ENCODE measurements around the gene ARHGAP5. TPM values are rescaled to one million over a fixed set of nuclear protein-coding genes. Genes with fewer than 3 reads are reported as not detected.

The ARHGAP5 gene
- total RNA-seq, 1 donor from 2014 or later: 167 TPM

- Mint-ChIP-seq H3K27ac (no peak overlapping the region), H3K36me3 (peaks cover 59% of the 10 kb centered on the region), H3K4me1 (no peaks in the 10 kb centered on the region), H3K9me3 (peaks cover 26% of the 10 kb centered on the region), H3K4me3 (no peak overlapping the region), H3K27me3 (ENCODE audit: low read depth) (no peaks in the 10 kb centered on the region)
- no peak for TF ChIP-seq CTCF (IDR thresholded peaks at IDR 0.05; ENCODE audit: unreplicated experiment)
- no peak for DNase-seq (ENCODE audit: low spot score in 2 of 2, unreplicated experiment in 2 of 2)
Measured at GRCh38 chr14:32142341-32142740, 65.2 kb downstream of the ARHGAP5 start.

- no peak for DNase-seq (ENCODE audit: low spot score in 2 of 2, unreplicated experiment in 2 of 2)
- no peaks in the 10 kb centered on the region for H3K27me3 Mint-ChIP-seq (ENCODE audit: low read depth)
- no peaks in the 10 kb centered on the region for H3K4me1 Mint-ChIP-seq
- peaks cover 25% of the 10 kb centered on the region for H3K9me3 Mint-ChIP-seq
- peaks cover 54% of the 10 kb centered on the region for H3K36me3 Mint-ChIP-seq
- H3K4me3 Mint-ChIP-seq: no peak overlapping the region
- no peak for TF ChIP-seq CTCF (IDR thresholded peaks at IDR 0.05; ENCODE audit: unreplicated experiment)
- H3K27ac Mint-ChIP-seq: no peak overlapping the region
Measured at GRCh38 chr14:32142754-32143437, 65.8 kb downstream of the ARHGAP5 start.

GRCh38 chr14:32150392-32150791, 73.3 kb downstream of the ARHGAP5 start:
- Mint-ChIP-seq H3K4me3 (no peak overlapping the region), H3K4me1 (no peaks in the 10 kb centered on the region), H3K9me3 (no peaks in the 10 kb centered on the region), H3K27ac (no peak overlapping the region), H3K27me3 (ENCODE audit: low read depth) (no peaks in the 10 kb centered on the region), H3K36me3 (peaks cover 42% of the 10 kb centered on the region)
- DNase-seq (ENCODE audit: low spot score in 2 of 2, unreplicated experiment in 2 of 2): no peak
- TF ChIP-seq CTCF (IDR thresholded peaks at IDR 0.05; ENCODE audit: unreplicated experiment): no peak

- no peak overlapping the region for H3K4me3 Mint-ChIP-seq
- no peak for DNase-seq (ENCODE audit: low spot score in 2 of 2, unreplicated experiment in 2 of 2)
- peaks cover 3% of the 10 kb centered on the region for H3K36me3 Mint-ChIP-seq
- no peak for TF ChIP-seq CTCF (IDR thresholded peaks at IDR 0.05; ENCODE audit: unreplicated experiment)
- H3K9me3 Mint-ChIP-seq: peaks cover 31% of the 10 kb centered on the region
- H3K4me1 Mint-ChIP-seq: no peaks in the 10 kb centered on the region
- no peak overlapping the region for H3K27ac Mint-ChIP-seq
- no peaks in the 10 kb centered on the region for H3K27me3 Mint-ChIP-seq (ENCODE audit: low read depth)
Measured at GRCh38 chr14:32166029-32166428, 88.9 kb downstream of the ARHGAP5 start.

GRCh38 chr14:32166924-32167323, 89.8 kb downstream of the ARHGAP5 start:
- Mint-ChIP-seq H3K4me1 (no peaks in the 10 kb centered on the region), H3K4me3 (no peak overlapping the region), H3K36me3 (no peaks in the 10 kb centered on the region), H3K27ac (no peak overlapping the region), H3K27me3 (ENCODE audit: low read depth) (no peaks in the 10 kb centered on the region), H3K9me3 (peaks cover 24% of the 10 kb centered on the region)
- no peak for TF ChIP-seq CTCF (IDR thresholded peaks at IDR 0.05; ENCODE audit: unreplicated experiment)
- no peak for DNase-seq (ENCODE audit: low spot score in 2 of 2, unreplicated experiment in 2 of 2)

Measured in mesothelial cell of epicardium (in vitro differentiated cells).